ENCODE results near the gene RAPGEF4. TPM values are rescaled to one million over a fixed set of nuclear protein-coding genes. Genes with fewer than 3 reads are reported as not detected.

RAPGEF4 gene
- total and polyA plus RNA-seq, 2 of the 13 experiments (the other 11 are each of a cell fraction or from before 2014, with no cell fraction given), result 0.78 to 0.91 TPM

GRCh38 chr2:172726172-172726735, 9.4 kb upstream of the RAPGEF4 start (continued):
- no peak for TF ChIP-seq MTERF4 (CRISPR knock-in tag; IDR thresholded peaks at IDR 0.05)
- peak; percentile 85 for TF ChIP-seq IRF2 (CRISPR knock-in tag; IDR thresholded peaks at IDR 0.05)
- no peak for TF ChIP-seq MAZ (IDR thresholded peaks at IDR 0.05; ENCODE audit: borderline replicate concordance, low read depth, low read length)
- TF ChIP-seq MAZ (CRISPR knock-in tag; IDR thresholded peaks at IDR 0.05; ENCODE audit: low read depth), result peak; percentile 48
- no peak for TF ChIP-seq SOX13 (IDR thresholded peaks at IDR 0.05)
- peak in 1 of 2 experiments; percentile 62; a peak in 1 of 4 replicates for TF ChIP-seq SOX13 (CRISPR knock-in tag; conservative IDR thresholded peaks at IDR 0.05 in 1 of 2, IDR thresholded peaks at IDR 0.05 in 1 of 2)
- TF ChIP-seq ZNF609 (CRISPR knock-in tag; IDR thresholded peaks at IDR 0.05; ENCODE audit: borderline replicate concordance), result peak; percentile 71
- TF ChIP-seq ZNF350 (CRISPR knock-in tag; IDR thresholded peaks at IDR 0.05; ENCODE audit: borderline replicate concordance, low read depth), result peak; percentile 88
- TF ChIP-seq GTF2F1 (IDR thresholded peaks at IDR 0.05; ENCODE audit: low read length), result no peak
- peak; percentile 29; the same call in 1 of the 2 replicates for TF ChIP-seq RFXANK (CRISPR knock-in tag; IDR thresholded peaks at IDR 0.05)
- TF ChIP-seq KLF11 (CRISPR knock-in tag; IDR thresholded peaks at IDR 0.05), result 0 out of 2 replicates have a peak, but pooled peaks have one; percentile 58
- TF ChIP-seq HOXA9 (CRISPR knock-in tag; IDR thresholded peaks at IDR 0.05; ENCODE audit: borderline replicate concordance), result no peak
- TF ChIP-seq MIER3 (CRISPR knock-in tag; IDR thresholded peaks at IDR 0.05; ENCODE audit: borderline replicate concordance), result peak; percentile 77
- peak; percentile 69; the same call in 1 of the 2 replicates for TF ChIP-seq IKZF5 (CRISPR knock-in tag; IDR thresholded peaks at IDR 0.05)
- no peak for TF ChIP-seq ZNF7 (CRISPR knock-in tag; IDR thresholded peaks at IDR 0.05)
- TF ChIP-seq U2AF1 (optimal IDR thresholded peaks at IDR 0.05; ENCODE audit: low read depth, low read length), result peak; percentile 33
- TF ChIP-seq THAP7 (CRISPR knock-in tag; IDR thresholded peaks at IDR 0.05), result no peak
- TF ChIP-seq KDM5A (IDR thresholded peaks at IDR 0.05; ENCODE audit: borderline replicate concordance, low read length), result no peak
- peak; percentile 51; the same call in 1 of the 2 replicates for TF ChIP-seq NFYB (CRISPR knock-in tag; IDR thresholded peaks at IDR 0.05)
- TF ChIP-seq PAX8 (CRISPR knock-in tag; IDR thresholded peaks at IDR 0.05; ENCODE audit: borderline replicate concordance), result no peak
- no peak for TF ChIP-seq ZNF33A (CRISPR knock-in tag; IDR thresholded peaks at IDR 0.05; ENCODE audit: borderline replicate concordance)
- TF ChIP-seq ZNF788 (CRISPR knock-in tag; IDR thresholded peaks at IDR 0.05; ENCODE audit: borderline replicate concordance), result peak; percentile 80; the same call in 1 of the 2 replicates
- TF ChIP-seq ZNF501 (CRISPR knock-in tag; IDR thresholded peaks at IDR 0.05), result peak; percentile 77

Data from HepG2 (cell line).